NCI-H226 (cell line): ENCODE data around the gene PPP1R12B.

Source experiments
- DNase-seq: peaks from one replicate; pipeline ENCODE4 v3.0.0-alpha.2; 2015

Gene PPP1R12B

DNA sequence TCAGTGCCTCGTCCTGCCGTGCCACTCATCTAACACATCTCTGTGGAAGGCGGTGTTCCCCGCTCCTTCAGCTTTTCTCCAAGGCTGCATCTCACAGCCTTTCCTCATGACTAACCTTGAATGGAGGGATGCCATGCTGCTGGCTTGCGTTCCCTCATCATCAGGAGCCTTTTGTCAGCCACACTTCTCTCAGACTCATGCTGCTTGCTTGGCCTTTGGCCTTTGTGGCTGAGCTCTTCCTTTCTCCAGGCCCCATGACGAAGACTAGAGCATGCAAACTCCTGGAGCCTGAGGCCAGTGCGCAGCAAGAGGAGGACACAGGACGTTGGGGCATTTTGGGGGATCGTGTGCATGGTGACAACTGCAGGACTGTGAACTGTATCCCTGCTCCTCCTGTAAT is 291.0 kb downstream of the PPP1R12B start:
- no peak for DNase-seq

DNA sequence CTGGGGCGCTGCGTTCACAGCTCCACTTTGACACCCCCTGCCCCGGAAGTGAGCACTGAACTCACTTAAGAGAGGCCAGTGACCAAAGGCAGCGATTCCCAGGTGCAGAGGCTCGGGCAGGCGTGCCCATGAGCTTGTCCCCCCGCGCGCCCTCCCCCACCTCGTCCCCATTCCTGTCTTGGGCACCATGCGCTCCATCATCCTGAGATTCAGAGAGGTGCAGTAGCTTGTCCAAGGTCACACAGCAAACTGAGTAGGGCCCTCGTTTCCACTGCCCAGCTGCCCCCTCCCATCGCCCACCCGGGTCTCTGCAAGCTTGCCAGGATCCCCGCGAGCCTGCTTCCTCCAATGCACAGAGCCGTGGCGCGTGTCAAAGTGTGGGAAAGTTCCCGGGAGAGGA is 293.7 kb downstream of the PPP1R12B start:
- DNase-seq: no peak
